Smooth muscle cell (in vitro differentiated cells): ENCODE data around the gene GRIK5. TPM values are rescaled to one million over a fixed set of nuclear protein-coding genes. Genes with fewer than 3 reads are reported as not detected.

Experiments used
- DNase-seq: peaks from one replicate; lab custom pipeline; 2025; ENCODE audit not compliant: unreplicated experiment; lab: John Stamatoyannopoulos, UW
- H2AFZ ChIP-seq: fragments of 200-600 bp; sonication (generic); 2 replicates; pipeline ENCODE4 v1.6.0; 2016; ENCODE audit warnings: antibody characterized with exemption, low read depth, mild to moderate bottlenecking
- H3F3A ChIP-seq: fragments of 200-600 bp; sonication (generic); 2 replicates; pipeline ENCODE4 v1.6.0; 2017; ENCODE audit warnings: antibody characterized with exemption, low read depth
- H3K27ac ChIP-seq: fragments of 200-600 bp; sonication (generic); 2 replicates; pipeline ENCODE4 v1.5.1; 2016; ENCODE audit warnings: low read depth, mild to moderate bottlenecking
- H3K27me3 ChIP-seq: fragments of 200-600 bp; sonication (generic); 2 replicates; pipeline ENCODE4 v1.6.1; 2016; ENCODE audit warnings: low read depth, mild to moderate bottlenecking
- H3K36me3 ChIP-seq: fragments of 200-600 bp; sonication (generic); 2 replicates; pipeline ENCODE4 v1.5.1; 2016; ENCODE audit warnings: low read depth
- H3K4me1 ChIP-seq: fragments of 200-600 bp; sonication (generic); 2 replicates; pipeline ENCODE4 v1.5.1; 2016; ENCODE audit warnings: low read depth
- H3K4me2 ChIP-seq: fragments of 200-600 bp; sonication (generic); 2 replicates; pipeline ENCODE4 v1.6.0; 2016; ENCODE audit warnings: mild to moderate bottlenecking
- H3K4me3 ChIP-seq: fragments of 200-600 bp; sonication (generic); 2 replicates; pipeline ENCODE4 v1.5.1; 2016; ENCODE audit warnings: mild to moderate bottlenecking
- H3K79me2 ChIP-seq: fragments of 200-600 bp; sonication (generic); 2 replicates; pipeline ENCODE4 v1.6.0; 2016; ENCODE audit warnings: low read depth, mild to moderate bottlenecking
- H3K9ac ChIP-seq: fragments of 200-600 bp; sonication (generic); 2 replicates; pipeline ENCODE4 v1.6.0; 2016; ENCODE audit warnings: low read depth
- H3K9me3 ChIP-seq: fragments of 200-600 bp; sonication (generic); replicated peaks from 2 replicates; pipeline ENCODE4 v1.5.1; 2016; ENCODE audit warnings: low read depth
- H4K20me1 ChIP-seq: fragments of 200-600 bp; sonication (generic); 2 replicates; pipeline ENCODE4 v1.6.0; 2016; ENCODE audit warnings: low read depth
- WGBS: methylation state at CpG from one replicate; pipeline ENCODE4 v1.1.7; 2016; ENCODE audit warnings: low lambda C conversion rate; 5-methylcytosine and 5-hydroxymethylcytosine counted together
- polyA plus RNA-seq: library from polyadenylated mRNA; unstranded; fragments of >200 nt; fragmentation: Nextera tagmentation; extraction: Ambion mirVana; gene quantifications from 2 replicates; pipeline ENCODE4 v1.2.1, GENCODE V29; 2016
- total RNA-seq: library from RNA; depleted of rRNA; stranded (reverse); fragments of >200 nt; gene quantifications from 2 replicates; pipeline ENCODE4 v1.2.3, GENCODE V29; 2014
- TF ChIP-seq, protein P1 (sequence below): fragments of 200-600 bp; sonication (generic); IDR thresholded peaks from 2 replicates; pipeline ENCODE4 v1.5.1; 2017; ENCODE audit warnings: borderline replicate concordance, mild to moderate bottlenecking, antibody characterized with exemption; ENCODE audit not compliant: insufficient read depth, poor library complexity, severe bottlenecking

GRIK5 gene
- total and polyA plus RNA-seq, 2 experiments from 2014 or later = 0.67 to 2.0 TPM

DNA sequence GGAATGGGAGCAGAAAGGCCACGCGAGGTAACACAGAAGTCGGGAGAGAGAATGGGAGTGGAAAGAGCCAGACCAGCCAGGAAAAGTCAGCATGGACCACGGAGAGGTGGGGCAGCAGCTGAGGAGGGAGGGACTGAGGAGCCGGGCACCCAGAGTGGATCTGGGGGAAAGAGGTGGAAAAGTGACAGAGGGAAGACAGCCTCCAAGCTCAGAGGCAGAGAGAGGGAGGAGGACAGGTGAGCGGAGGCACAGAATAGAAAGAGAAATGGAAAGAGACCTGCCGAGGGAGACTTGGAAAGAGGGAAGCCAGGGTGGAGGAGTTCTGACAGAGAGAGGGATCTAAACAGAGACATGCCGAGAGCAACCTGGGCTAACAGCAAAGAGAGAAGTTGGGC lies 1.6 kb downstream of the GRIK5 start:
- TF ChIP-seq, protein P1, sequence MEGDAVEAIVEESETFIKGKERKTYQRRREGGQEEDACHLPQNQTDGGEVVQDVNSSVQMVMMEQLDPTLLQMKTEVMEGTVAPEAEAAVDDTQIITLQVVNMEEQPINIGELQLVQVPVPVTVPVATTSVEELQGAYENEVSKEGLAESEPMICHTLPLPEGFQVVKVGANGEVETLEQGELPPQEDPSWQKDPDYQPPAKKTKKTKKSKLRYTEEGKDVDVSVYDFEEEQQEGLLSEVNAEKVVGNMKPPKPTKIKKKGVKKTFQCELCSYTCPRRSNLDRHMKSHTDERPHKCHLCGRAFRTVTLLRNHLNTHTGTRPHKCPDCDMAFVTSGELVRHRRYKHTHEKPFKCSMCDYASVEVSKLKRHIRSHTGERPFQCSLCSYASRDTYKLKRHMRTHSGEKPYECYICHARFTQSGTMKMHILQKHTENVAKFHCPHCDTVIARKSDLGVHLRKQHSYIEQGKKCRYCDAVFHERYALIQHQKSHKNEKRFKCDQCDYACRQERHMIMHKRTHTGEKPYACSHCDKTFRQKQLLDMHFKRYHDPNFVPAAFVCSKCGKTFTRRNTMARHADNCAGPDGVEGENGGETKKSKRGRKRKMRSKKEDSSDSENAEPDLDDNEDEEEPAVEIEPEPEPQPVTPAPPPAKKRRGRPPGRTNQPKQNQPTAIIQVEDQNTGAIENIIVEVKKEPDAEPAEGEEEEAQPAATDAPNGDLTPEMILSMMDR = no peak
- no peak overlapping the region for H3K4me2 ChIP-seq
- H3K9ac ChIP-seq = no peak overlapping the region
- no peaks in the 10 kb centered on the region for H3K79me2 ChIP-seq
- peaks cover 31% of the 10 kb centered on the region for H3K27me3 ChIP-seq
- H3K4me1 ChIP-seq = peaks cover 4% of the 10 kb centered on the region
- no peak for DNase-seq
- H3K9me3 ChIP-seq = no peaks in the 10 kb centered on the region
- WGBS = 41% methylated on average over 8 of the region's 8 CpGs
- no peaks in the 10 kb centered on the region for H4K20me1 ChIP-seq
- H2AFZ ChIP-seq = no peak overlapping the region
- no peaks in the 10 kb centered on the region for H3K36me3 ChIP-seq
- H3F3A ChIP-seq = no peaks in the 10 kb centered on the region
- H3K4me3 ChIP-seq = no peak overlapping the region
- H3K27ac ChIP-seq = no peak overlapping the region

DNA sequence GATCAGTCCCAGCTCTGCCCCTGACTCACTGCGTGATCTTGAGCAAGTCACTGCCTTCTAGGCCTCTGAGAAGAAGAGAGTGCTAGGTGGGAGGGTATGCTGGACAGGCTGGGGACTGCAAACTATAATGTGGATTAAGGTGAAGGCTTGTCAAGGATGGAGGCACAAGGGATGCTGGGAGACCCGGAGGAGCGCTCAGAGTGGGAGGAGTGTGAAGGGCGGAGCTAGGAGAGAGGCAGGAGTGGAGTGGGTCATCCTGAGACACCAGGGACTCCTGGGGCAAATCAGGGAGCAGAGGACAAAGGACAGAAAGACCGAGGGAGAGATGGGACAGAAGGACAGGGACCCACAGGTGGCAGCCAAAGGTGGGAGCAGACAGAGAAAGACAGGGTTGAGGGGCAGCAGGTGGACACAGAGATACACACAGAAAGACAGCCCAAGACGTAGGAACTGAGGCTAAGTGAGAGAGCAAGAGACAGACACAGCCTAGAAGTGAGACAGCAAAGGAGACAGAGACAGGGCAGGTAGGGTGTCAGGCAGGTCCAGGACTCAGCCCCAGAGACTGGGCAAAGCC lies 2.6 kb downstream of the GRIK5 start:
- TF ChIP-seq, protein P1 = no peak
- no peak overlapping the region for H3K4me3 ChIP-seq
- no peak overlapping the region for H3K27ac ChIP-seq
- no peaks in the 10 kb centered on the region for H3K9me3 ChIP-seq
- no peaks in the 10 kb centered on the region for H4K20me1 ChIP-seq
- no peak overlapping the region for H3K4me2 ChIP-seq
- 82% methylated on average over 6 of the region's 6 CpGs for WGBS
- no peaks in the 10 kb centered on the region for H3K36me3 ChIP-seq
- no peak overlapping the region for H3K9ac ChIP-seq
- no peak overlapping the region for H2AFZ ChIP-seq
- no peaks in the 10 kb centered on the region for H3K79me2 ChIP-seq
- peaks cover 4% of the 10 kb centered on the region for H3K4me1 ChIP-seq
- H3K27me3 ChIP-seq = peaks cover 31% of the 10 kb centered on the region
- no peak for DNase-seq
- H3F3A ChIP-seq = no peaks in the 10 kb centered on the region

DNA sequence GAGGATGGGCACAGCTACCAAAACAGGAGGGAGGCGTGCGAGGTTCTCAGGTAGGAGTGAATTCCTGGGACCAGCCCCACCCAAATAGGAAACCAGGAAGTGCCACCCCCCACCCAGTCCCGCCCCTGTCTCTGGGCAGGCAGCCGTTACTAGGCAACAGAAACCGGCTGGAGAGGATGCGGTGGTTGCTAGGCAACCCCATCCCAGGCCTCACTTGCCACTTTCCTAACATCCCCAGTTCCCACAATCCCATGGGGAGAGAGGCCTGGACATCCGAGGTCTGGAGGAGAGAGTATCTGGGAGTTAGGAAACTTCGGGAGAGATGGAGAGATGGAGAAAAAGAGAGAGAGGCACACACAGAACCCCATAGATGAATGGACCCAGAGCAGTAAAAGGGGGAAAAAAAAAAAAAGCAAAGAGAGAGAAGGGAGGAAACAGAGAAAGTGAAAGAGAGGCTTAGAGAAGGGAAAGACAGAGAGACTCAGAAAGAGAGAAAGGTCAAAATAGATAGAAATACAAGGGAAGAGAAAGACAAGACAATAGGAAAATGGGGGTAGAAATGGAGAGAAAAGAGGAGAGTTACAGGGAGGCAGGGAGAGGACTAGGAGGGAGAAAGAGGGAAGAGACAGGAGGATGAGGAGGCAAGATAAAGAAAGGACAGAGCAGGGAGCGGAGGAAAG lies 3.8 kb downstream of the GRIK5 start:
- H3K9ac ChIP-seq = no peak overlapping the region
- TF ChIP-seq, protein P1 = no peak
- H3K4me1 ChIP-seq = peaks cover 4% of the 10 kb centered on the region
- H4K20me1 ChIP-seq = no peaks in the 10 kb centered on the region
- no peak overlapping the region for H3K4me3 ChIP-seq
- H3K9me3 ChIP-seq = no peaks in the 10 kb centered on the region
- no peak overlapping the region for H3K4me2 ChIP-seq
- H2AFZ ChIP-seq = no peak overlapping the region
- DNase-seq = no peak
- H3K79me2 ChIP-seq = no peaks in the 10 kb centered on the region
- H3K27me3 ChIP-seq = peaks cover 31% of the 10 kb centered on the region
- no peak overlapping the region for H3K27ac ChIP-seq
- WGBS = 63% methylated on average over 9 of the region's 9 CpGs
- H3K36me3 ChIP-seq = no peaks in the 10 kb centered on the region
- H3F3A ChIP-seq = no peaks in the 10 kb centered on the region

DNA sequence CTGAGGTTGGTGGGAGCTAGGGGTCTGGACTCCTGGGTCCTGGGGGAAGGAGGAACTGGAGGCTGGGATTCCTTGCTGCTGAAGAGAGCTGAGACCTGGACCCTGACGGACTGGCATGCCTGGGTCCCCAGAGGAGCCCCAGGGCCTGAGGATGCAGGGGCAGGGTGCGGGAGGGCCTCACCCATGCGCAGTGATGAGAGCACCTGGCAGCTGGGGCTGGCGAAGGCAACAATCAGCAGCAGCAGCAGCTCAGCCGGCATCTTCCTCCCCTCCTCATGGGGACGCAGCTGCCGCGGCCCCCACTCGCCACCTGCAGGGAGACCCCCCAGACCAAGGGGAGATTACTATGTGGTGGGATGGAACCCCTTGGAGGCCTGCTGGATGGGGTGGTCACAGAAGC lies 4.5 kb downstream of the GRIK5 start:
- H3K9me3 ChIP-seq = no peaks in the 10 kb centered on the region
- no peak overlapping the region for H3K4me2 ChIP-seq
- peaks cover 29% of the 10 kb centered on the region for H3K27me3 ChIP-seq
- H3K9ac ChIP-seq = no peak overlapping the region
- H3K79me2 ChIP-seq = no peaks in the 10 kb centered on the region
- no peaks in the 10 kb centered on the region for H4K20me1 ChIP-seq
- no peaks in the 10 kb centered on the region for H3F3A ChIP-seq
- no peak overlapping the region for H3K4me3 ChIP-seq
- H2AFZ ChIP-seq = no peak overlapping the region
- no peak overlapping the region for H3K27ac ChIP-seq
- no peaks in the 10 kb centered on the region for H3K36me3 ChIP-seq
- peaks cover 4% of the 10 kb centered on the region for H3K4me1 ChIP-seq
- TF ChIP-seq, protein P1 = no peak
- DNase-seq = no peak
- 100% methylated on average over 9 of the region's 9 CpGs for WGBS
